ENCODE data around the gene DTX1. TPM values are rescaled to one million over a fixed set of nuclear protein-coding genes. Genes with fewer than 3 reads are reported as not detected.
"Not testable (repeated sequence)": the region's sequence is repeated elsewhere in the genome, so short reads cannot be mapped to it uniquely, and the experiment has no call there.

Gene DTX1
- total RNA-seq, 4 donors from 2014 or later, result 3.1 to 33.8 (median 5.3) TPM

- H3K4me3 ChIP-seq, result no peak overlapping the region
- no peaks in the 10 kb centered on the region for H3K36me3 ChIP-seq
- DNase-seq, result no peak
- H3K4me1 ChIP-seq, result no peaks in the 10 kb centered on the region
- no peak for TF ChIP-seq CTCF (IDR thresholded peaks at IDR 0.05)
- TF ChIP-seq POLR2A (IDR thresholded peaks at IDR 0.05), result no peak
- H3K9me3 ChIP-seq, result no peaks in the 10 kb centered on the region
- no peak overlapping the region for H3K27ac ChIP-seq
- no peaks in the 10 kb centered on the region for H3K27me3 ChIP-seq
Measured at GRCh38 chr12:113115455-113116126, 59.1 kb downstream of the DTX1 start.

GRCh38 chr12:113116875-113117274, 60.3 kb downstream of the DTX1 start:
- Histone ChIP-seq H3K4me3 (no peak overlapping the region), H3K36me3 (no peaks in the 10 kb centered on the region), H3K27me3 (no peaks in the 10 kb centered on the region), H3K9me3 (no peaks in the 10 kb centered on the region), H3K4me1 (no peaks in the 10 kb centered on the region), H3K27ac (no peak overlapping the region)
- TF ChIP-seq CTCF (IDR thresholded peaks at IDR 0.05) (no peak), POLR2A (IDR thresholded peaks at IDR 0.05) (no peak)
- DNase-seq, result no peak

- not testable (repeated sequence) for H3K4me1 ChIP-seq, H3K4me3 ChIP-seq, DNase-seq, H3K36me3 ChIP-seq, H3K27me3 ChIP-seq, H3K27ac ChIP-seq, H3K9me3 ChIP-seq
Measured at GRCh38 chr12:113117684-113118083, 61.2 kb downstream of the DTX1 start.

GRCh38 chr12:113118142-113118541, 61.6 kb downstream of the DTX1 start:
- H3K36me3 ChIP-seq, result no peaks in the 10 kb centered on the region
- H3K4me3 ChIP-seq, result no peak overlapping the region
- H3K27ac ChIP-seq, result no peak overlapping the region

GRCh38 chr12:113119980-113120669, 63.6 kb downstream of the DTX1 start:
- Histone ChIP-seq H3K36me3 (no peaks in the 10 kb centered on the region), H3K9me3 (no peaks in the 10 kb centered on the region), H3K27me3 (no peaks in the 10 kb centered on the region), H3K27ac (no peak overlapping the region), H3K4me1 (no peaks in the 10 kb centered on the region), H3K4me3 (no peak overlapping the region)
- DNase-seq, result no peak
- TF ChIP-seq CTCF (IDR thresholded peaks at IDR 0.05) (no peak), POLR2A (IDR thresholded peaks at IDR 0.05) (no peak)

More at GRCh38 chr12:113118142-113118541, 61.6 kb downstream of the DTX1 start:
- DNase-seq, result no peak
- TF ChIP-seq POLR2A (IDR thresholded peaks at IDR 0.05), result no peak
- no peak for TF ChIP-seq CTCF (IDR thresholded peaks at IDR 0.05)
- no peaks in the 10 kb centered on the region for H3K27me3 ChIP-seq
- no peaks in the 10 kb centered on the region for H3K4me1 ChIP-seq
- H3K9me3 ChIP-seq, result no peaks in the 10 kb centered on the region

GRCh38 chr12:113120670-113121370, 64.3 kb downstream of the DTX1 start:
- H3K27me3 ChIP-seq, result no peaks in the 10 kb centered on the region
- no peak for TF ChIP-seq CTCF (IDR thresholded peaks at IDR 0.05)
- TF ChIP-seq POLR2A (IDR thresholded peaks at IDR 0.05), result no peak
- no peak overlapping the region for H3K27ac ChIP-seq
- DNase-seq, result no peak
- no peaks in the 10 kb centered on the region for H3K9me3 ChIP-seq
- no peak overlapping the region for H3K4me3 ChIP-seq
- no peaks in the 10 kb centered on the region for H3K4me1 ChIP-seq
- H3K36me3 ChIP-seq, result no peaks in the 10 kb centered on the region
